Activated CD4-positive, alpha-beta memory T cell treated with anti-CD3 and anti-CD28 coated beads for 36 hours (primary cell): ENCODE results near the gene PPT1. TPM values are rescaled to one million over a fixed set of nuclear protein-coding genes. Genes with fewer than 3 reads are reported as not detected.
"Not testable (repeated sequence)": the region's sequence is repeated elsewhere in the genome, so short reads cannot be mapped to it uniquely, and the experiment has no call there.

Experiments used
- CTCF ChIA-PET: fragments of 350-600 bp; sonication (Branson Sonifier 250); formaldehyde crosslinking; loops from one replicate; lab custom pipeline; 2021; ENCODE audit warnings: antibody characterized with exemption, inconsistent platforms; lab: Charles Lee
- POLR2A ChIA-PET: fragments of 350-600 bp; sonication (Branson Sonifier 250); formaldehyde crosslinking; loops from one replicate; lab custom pipeline; 2021; ENCODE audit warnings: antibody characterized with exemption; lab: Charles Lee
- DNase-seq: peaks from one replicate; pipeline ENCODE4 v3.0.0-alpha.2; 2020
- H3K27ac Mint-ChIP-seq: one replicate; pipeline ENCODE4 v1.8.0; 2021; ENCODE audit warnings: mixed read lengths
- H3K27me3 Mint-ChIP-seq: one replicate; pipeline ENCODE4 v1.8.0; 2021; ENCODE audit warnings: mixed read lengths
- H3K36me3 Mint-ChIP-seq: one replicate; pipeline ENCODE4 v1.8.0; 2021; ENCODE audit warnings: mixed read lengths
- H3K4me1 Mint-ChIP-seq: one replicate; pipeline ENCODE4 v1.8.0; 2021; ENCODE audit warnings: low read depth, mixed read lengths
- H3K4me3 Mint-ChIP-seq: one replicate; pipeline ENCODE4 v1.8.0; 2021; ENCODE audit warnings: mild to moderate bottlenecking, mixed read lengths
- H3K9me3 Mint-ChIP-seq: one replicate; pipeline ENCODE4 v1.8.0; 2021; ENCODE audit warnings: mixed read lengths
- intact Hi-C: fragments of 100-400 bp; cut with micrococcal nuclease; formaldehyde crosslinking; loops from one replicate; pipeline ENCODE4 v1.15.1; 2023
- total RNA-seq, 2 experiments: library from RNA; stranded (reverse); gene quantifications; one replicate each; pipeline ENCODE4 v1.2.3, GENCODE V29; 2021

PPT1 gene
- total RNA-seq, 2 experiments from 2014 or later: 67.1 to 67.4 TPM

DNA sequence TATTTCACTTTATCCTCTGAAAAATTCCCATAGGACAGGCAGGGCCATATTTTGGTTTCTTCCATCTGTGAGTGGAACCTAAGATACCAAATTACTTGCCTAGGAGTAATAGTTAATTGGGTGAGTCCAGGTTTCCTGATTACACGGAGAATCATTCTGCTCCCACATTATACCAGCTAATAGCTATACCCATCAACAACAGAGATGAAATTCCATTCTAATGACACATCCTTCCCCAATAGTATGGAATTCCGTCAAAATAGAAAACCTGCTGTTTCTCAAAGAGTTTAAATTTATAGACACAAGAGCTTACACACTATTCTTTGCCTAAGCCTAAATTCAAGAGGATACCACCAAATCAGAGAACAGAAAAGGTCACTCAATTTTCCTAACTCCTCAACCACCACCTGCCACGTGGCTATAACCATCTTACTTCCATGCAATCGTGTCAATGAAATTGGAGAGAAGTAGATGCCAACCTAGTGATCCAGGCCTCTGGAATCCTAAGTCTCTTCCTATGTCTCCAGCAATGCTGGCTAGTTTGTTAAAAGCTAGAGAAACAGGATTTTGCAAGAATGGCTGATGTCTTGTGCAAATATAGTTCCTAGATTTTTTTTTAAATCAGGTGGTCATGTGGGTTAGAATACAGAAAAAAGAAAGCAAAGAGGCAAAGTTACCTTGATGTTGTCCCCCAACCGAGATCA is 6.2 kb downstream of the PPT1 start:
- Mint-ChIP-seq H3K36me3 (peaks cover 27% of the 10 kb centered on the region), H3K27me3 (no peaks in the 10 kb centered on the region), H3K4me1 (peaks cover 19% of the 10 kb centered on the region), H3K4me3 (no peak overlapping the region), H3K27ac (no peak overlapping the region), H3K9me3 (no peaks in the 10 kb centered on the region)
- DNase-seq: no peak
- ChIA-PET POLR2A (interaction anchor here (0.6 kb wide), 2 partner anchors 51 to 244 kb away, joined by 3 read pairs; no protein-coding TSS in a partner anchor), CTCF (interaction anchor here (0.6 to 2.7 kb wide), 6 partner anchors 12 to 248 kb away, joined by 3 to 10 read pairs (median 4); no protein-coding TSS in a partner anchor)
- intact Hi-C loops: no loop called here

DNA sequence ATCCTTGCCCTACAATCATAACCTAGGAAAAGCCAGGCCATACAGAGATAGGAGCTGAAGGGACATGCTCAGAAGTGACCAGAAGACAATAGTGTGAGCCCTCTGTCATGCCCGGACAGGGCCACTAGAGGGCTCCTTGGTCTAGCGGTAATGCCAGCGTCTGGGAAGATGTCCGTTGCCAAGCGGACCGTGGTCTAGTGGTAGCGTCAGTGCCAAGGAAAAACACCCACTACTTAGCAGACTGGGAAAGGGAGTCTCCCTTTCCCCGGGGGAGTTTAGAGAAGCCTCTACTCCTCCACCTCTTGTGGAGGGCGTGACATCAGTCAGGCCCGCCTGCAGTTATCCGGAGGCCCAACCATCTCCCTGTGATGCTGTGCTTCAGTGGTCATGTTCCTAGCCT is 12.3 kb downstream of the PPT1 start:
- POLR2A ChIA-PET, H3K4me3 Mint-ChIP-seq, H3K27ac Mint-ChIP-seq, H3K27me3 Mint-ChIP-seq, intact Hi-C loops, H3K9me3 Mint-ChIP-seq, H3K4me1 Mint-ChIP-seq: not testable (repeated sequence)
- CTCF ChIA-PET: interaction anchor here (0.7 to 7.1 kb wide), 10 partner anchors 8 to 340 kb away, joined by 3 to 66 read pairs (median 4); partner anchors contain the start of gene PPT1
- peaks cover 31% of the 10 kb centered on the region for H3K36me3 Mint-ChIP-seq
- peak; percentile 56 for DNase-seq

DNA sequence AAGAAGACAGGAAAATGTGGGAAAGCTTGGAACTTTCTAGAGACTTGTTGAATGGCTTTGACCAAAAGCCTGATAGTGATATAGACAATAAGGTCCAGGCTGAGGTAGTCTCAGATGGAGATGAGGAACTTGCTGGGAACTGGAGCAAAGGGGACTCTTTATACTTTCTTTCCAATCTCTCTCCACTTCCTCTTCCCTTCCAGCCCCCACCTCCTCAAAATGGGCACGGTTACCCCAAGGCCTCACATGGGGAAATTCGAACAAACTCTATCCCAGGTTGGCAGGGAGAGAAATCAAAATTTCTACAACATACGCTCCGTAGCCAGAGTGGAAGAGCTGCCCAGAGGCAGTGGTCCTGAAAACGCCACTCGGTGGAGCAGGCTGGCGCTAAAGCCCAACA is 15.2 kb downstream of the PPT1 start:
- Mint-ChIP-seq H3K4me1 (peaks cover 9% of the 10 kb centered on the region), H3K36me3 (peaks cover 37% of the 10 kb centered on the region), H3K27me3 (no peaks in the 10 kb centered on the region), H3K9me3 (no peaks in the 10 kb centered on the region), H3K4me3 (no peak overlapping the region), H3K27ac (no peak overlapping the region)
- ChIA-PET CTCF (interaction anchor here (7.1 kb wide), 1 partner anchor 257 kb away, joined by 66 read pairs; no protein-coding TSS in a partner anchor), POLR2A (no interaction called here)
- intact Hi-C loops: no loop called here
- no peak for DNase-seq

DNA sequence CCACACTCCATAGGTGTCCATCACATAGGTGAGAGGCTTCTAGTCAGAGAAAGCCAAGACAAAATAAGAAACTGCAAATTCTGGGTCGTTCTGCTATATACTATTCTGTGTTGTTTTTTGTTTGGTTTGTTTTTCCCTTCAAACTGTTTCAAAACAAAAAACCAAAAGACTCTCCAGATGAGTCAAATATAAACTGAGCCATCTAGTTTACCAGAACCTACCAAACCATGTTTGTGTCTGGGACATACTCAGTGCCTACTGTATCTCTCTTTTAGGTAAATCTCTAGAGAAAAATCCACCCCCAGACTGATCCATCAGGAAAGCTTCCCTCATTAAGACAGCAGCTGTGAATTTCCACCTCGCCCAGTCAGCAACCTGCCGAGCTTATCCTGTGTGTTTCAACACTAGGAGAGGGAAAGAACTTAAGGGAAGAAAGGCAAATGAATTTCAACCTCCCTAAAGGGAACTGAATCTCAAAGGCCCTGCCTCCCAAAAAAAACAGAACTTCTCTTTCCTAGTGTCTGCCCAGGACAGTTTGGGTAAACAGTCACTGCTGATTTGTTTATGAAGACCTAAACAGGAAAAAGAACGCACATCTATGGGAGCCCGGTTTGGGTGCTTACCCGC is 17.2 kb downstream of the PPT1 start:
- Mint-ChIP-seq H3K27me3 (no peaks in the 10 kb centered on the region), H3K4me1 (peaks cover 10% of the 10 kb centered on the region), H3K9me3 (no peaks in the 10 kb centered on the region), H3K4me3 (no peak overlapping the region), H3K36me3 (peaks cover 29% of the 10 kb centered on the region), H3K27ac (peak overlapping the region; percentile 77)
- CTCF ChIA-PET: interaction anchor here (0.6 to 1.6 kb wide), 7 partner anchors 13 to 343 kb away, joined by 3 to 7 read pairs (median 3); no protein-coding TSS in a partner anchor
- intact Hi-C loops: no loop called here
- no peak for DNase-seq
- POLR2A ChIA-PET: no interaction called here

DNA sequence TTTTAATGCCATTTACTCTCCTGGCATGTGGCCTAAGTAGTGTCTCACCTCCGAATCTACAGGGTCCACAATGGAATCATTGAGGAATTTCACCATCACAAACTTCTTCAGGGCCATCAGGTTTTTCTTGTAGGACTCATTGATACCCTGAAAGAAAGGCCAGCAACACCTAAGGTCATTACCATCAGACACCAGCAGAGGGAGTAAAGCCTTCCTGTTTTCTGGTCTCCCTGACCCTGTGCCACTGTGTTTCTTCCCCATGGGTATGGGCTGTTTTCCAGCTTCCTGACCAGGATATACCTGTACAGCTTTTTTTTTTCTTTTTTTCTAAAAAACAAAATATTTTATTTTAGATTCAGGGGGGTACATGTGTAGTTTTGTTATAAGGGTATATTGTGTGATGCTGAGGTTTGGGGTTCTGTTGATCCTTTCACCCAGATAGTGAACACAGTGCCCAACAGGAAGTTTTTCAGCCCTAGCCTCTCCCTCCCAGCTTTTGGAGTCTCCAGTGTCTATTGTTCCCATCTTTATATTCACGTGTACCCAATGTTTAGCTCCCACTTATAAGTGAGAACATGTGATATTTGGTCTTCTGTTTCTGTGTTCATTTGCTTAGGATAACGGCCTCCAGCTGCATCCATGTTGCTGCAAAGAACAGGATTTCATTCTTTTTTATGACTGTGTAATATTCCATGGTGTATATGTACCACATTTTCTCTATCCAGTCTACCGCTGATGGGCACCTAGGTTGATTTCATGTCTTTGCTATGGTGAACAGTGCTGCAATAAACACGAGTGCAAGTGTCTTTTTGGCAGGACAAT is 18.3 kb downstream of the PPT1 start:
- ChIA-PET POLR2A (no interaction called here), CTCF (interaction anchor here (0.6 to 3.7 kb wide), 20 partner anchors 9 to 332 kb away, joined by 3 to 41 read pairs (median 4); no protein-coding TSS in a partner anchor)
- Mint-ChIP-seq H3K27ac (no peak overlapping the region), H3K4me1 (peaks cover 10% of the 10 kb centered on the region), H3K4me3 (no peak overlapping the region), H3K27me3 (no peaks in the 10 kb centered on the region), H3K9me3 (no peaks in the 10 kb centered on the region), H3K36me3 (peaks cover 26% of the 10 kb centered on the region)
- intact Hi-C loops: loop anchor here (1.0 kb wide), 1 partner anchor 260 kb away; no protein-coding TSS in a partner anchor
- peak; percentile 44 for DNase-seq

DNA sequence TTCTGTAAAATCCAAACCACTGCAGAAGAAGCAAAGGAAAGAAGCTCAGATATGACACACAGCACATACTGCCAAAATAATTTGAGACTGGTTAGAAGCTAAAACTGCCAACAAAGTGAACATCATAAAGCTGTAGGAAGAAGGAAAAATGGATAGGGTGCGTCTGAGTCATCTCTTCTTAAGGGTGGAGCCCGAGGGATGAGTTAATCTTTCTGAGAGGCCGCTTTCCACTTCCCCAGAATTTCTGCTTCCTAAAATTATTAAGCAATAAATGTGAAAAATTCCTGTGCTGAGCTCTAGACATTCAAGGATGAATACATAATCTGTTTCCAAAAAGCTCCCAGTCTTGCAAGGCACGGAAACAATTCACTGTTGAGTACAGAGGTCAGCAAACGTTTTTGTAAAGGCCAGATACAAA is 20.1 kb downstream of the PPT1 start:
- DNase-seq: no peak
- no peaks in the 10 kb centered on the region for H3K9me3 Mint-ChIP-seq
- ChIA-PET CTCF (interaction anchor here (0.6 to 3.7 kb wide), 12 partner anchors 8 to 723 kb away, joined by 3 to 41 read pairs (median 4); no protein-coding TSS in a partner anchor), POLR2A (no interaction called here)
- H3K4me3 Mint-ChIP-seq: no peak overlapping the region
- H3K36me3 Mint-ChIP-seq: peaks cover 37% of the 10 kb centered on the region
- no peaks in the 10 kb centered on the region for H3K27me3 Mint-ChIP-seq
- H3K27ac Mint-ChIP-seq: peak overlapping the region; percentile 60
- peaks cover 10% of the 10 kb centered on the region for H3K4me1 Mint-ChIP-seq
- intact Hi-C loops: no loop called here

DNA sequence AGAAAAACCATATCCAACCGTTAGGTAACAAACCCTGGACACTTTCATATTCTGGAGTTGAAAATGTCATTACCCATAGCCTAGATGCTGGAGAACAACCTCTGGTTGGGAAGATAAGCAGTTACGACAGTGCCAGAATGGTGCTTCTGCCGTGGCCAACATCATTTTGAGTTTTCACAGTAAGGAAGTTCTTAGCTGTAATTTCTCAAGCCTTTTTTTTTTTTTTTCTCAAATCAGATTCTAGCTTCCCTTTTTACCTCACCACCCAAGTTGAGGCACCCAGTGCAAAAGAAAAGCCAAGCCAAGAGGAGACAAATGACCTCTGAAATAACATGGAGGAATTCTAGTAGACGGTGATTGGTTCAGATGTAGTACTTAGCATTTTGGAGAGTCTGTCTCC is 21.8 kb downstream of the PPT1 start:
- no peaks in the 10 kb centered on the region for H3K27me3 Mint-ChIP-seq
- DNase-seq: no peak
- peaks cover 49% of the 10 kb centered on the region for H3K36me3 Mint-ChIP-seq
- H3K4me1 Mint-ChIP-seq: peaks cover 10% of the 10 kb centered on the region
- ChIA-PET POLR2A (interaction anchor here (0.6 kb wide), 1 partner anchor 12 kb away, joined by 3 read pairs; no protein-coding TSS in a partner anchor), CTCF (interaction anchor here (1.3 to 3.3 kb wide), 3 partner anchors 10 to 267 kb away, joined by 3 to 24 read pairs (median 8); no protein-coding TSS in a partner anchor)
- no peaks in the 10 kb centered on the region for H3K9me3 Mint-ChIP-seq
- peak overlapping the region; percentile 38 for H3K27ac Mint-ChIP-seq
- intact Hi-C loops: no loop called here
- H3K4me3 Mint-ChIP-seq: no peak overlapping the region

DNA sequence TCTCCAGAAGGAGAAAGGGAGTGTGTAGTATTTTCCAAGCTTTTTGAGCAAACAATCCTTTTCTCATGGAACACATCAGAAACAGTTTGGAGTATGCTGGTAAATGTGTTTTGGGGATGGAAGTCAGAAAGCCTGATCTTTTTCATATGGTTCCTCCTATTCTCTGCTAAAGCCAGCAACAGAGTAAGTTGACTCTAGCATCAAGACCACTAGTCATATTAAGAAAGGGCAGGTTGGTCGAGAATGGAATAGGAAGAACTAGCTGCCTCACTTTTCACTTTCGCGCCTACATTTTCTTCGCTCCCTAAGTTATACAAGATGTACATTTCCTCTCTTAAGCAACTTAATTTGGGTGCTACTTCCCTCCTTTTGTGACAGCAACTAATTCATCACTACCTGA is 24.0 kb downstream of the PPT1 start:
- H3K27ac Mint-ChIP-seq: no peak overlapping the region

DNA sequence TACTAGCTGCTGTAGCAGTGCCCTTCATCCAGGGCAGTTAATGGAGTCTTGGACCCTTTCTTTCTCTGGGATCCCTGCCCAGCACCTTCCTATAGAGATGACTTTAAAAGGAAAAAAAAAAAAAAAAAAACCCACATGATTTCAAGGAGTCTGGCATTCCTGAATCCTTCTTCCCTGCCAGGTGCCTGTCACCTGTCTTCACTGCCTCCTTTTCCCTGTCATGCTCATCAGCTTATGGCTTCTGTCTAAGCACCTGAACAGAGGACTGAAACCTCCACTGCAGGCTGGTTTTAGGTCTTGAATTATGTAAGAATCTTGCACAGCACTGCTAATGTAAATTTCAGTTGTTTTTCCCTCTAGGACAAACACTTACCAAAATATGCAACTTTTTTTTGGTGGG is 24.9 kb downstream of the PPT1 start:
- ChIA-PET CTCF (interaction anchor here (0.6 kb wide), 1 partner anchor 266 kb away, joined by 3 read pairs; no protein-coding TSS in a partner anchor), POLR2A (no interaction called here)
- peaks cover 55% of the 10 kb centered on the region for H3K36me3 Mint-ChIP-seq
- H3K27me3 Mint-ChIP-seq: no peaks in the 10 kb centered on the region
- H3K4me1 Mint-ChIP-seq: peaks cover 13% of the 10 kb centered on the region
- intact Hi-C loops: no loop called here
- H3K27ac Mint-ChIP-seq: no peak overlapping the region
- H3K9me3 Mint-ChIP-seq: no peaks in the 10 kb centered on the region
- no peak for DNase-seq
- H3K4me3 Mint-ChIP-seq: no peak overlapping the region

More for the DNA sequence above, 24.0 kb downstream of the PPT1 start:
- intact Hi-C loops: no loop called here
- H3K4me1 Mint-ChIP-seq: peaks cover 6% of the 10 kb centered on the region
- no peaks in the 10 kb centered on the region for H3K9me3 Mint-ChIP-seq
- no peak for DNase-seq
- ChIA-PET POLR2A (no interaction called here), CTCF (no interaction called here)
- no peaks in the 10 kb centered on the region for H3K27me3 Mint-ChIP-seq
- peaks cover 54% of the 10 kb centered on the region for H3K36me3 Mint-ChIP-seq
- H3K4me3 Mint-ChIP-seq: no peak overlapping the region

DNA sequence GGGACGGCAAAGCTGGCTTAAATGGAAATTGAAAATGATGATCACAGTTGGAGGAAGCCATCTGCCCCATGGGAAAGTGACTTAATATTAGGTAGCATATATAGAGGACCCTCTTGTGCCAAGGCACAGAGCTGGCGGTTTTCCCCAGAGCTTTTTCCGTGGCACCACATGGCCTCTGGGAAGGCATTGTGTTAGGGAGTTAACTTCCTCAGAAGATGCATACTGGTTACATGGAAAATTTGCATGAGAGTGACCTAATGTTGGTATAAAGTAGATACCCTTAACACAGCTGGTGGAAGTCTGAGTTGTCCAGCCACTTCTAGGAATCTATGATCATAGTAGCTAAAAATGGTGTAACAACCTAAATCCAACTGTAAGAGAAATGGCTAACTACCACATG is 29.2 kb downstream of the PPT1 start:
- H3K4me3 Mint-ChIP-seq: no peak overlapping the region
- POLR2A ChIA-PET: no interaction called here
- intact Hi-C loops: no loop called here

DNA sequence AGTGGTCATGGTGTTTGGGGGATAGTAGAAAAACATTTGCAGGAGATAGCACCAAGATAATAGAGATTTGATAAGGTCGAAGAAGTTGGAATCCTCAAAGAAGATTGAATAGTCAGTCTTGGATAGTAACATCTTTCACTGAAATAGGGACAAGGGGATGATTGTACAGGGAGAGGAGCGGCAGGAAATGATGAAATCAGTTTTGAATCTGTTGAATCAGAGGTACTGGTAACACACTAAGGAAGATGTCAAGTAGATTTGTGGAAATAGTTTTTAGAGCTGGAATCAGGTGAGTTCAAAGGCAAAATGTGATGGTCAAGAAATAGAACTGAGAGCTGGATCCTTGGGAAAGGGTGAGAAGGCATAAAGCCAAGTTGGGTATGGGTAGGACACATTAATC is 30.0 kb downstream of the PPT1 start:
- Mint-ChIP-seq H3K9me3 (no peaks in the 10 kb centered on the region), H3K36me3 (peaks cover 78% of the 10 kb centered on the region), H3K4me1 (peaks cover 41% of the 10 kb centered on the region), H3K27me3 (no peaks in the 10 kb centered on the region), H3K27ac (peak overlapping the region; percentile 91), H3K4me3 (no peak overlapping the region)
- no peak for DNase-seq
- ChIA-PET POLR2A (no interaction called here), CTCF (interaction anchor here (4.7 kb wide), 1 partner anchor 11 kb away, joined by 25 read pairs; no protein-coding TSS in a partner anchor)
- intact Hi-C loops: no loop called here

More for the DNA sequence above, 29.2 kb downstream of the PPT1 start:
- Mint-ChIP-seq H3K27me3 (no peaks in the 10 kb centered on the region), H3K36me3 (peaks cover 80% of the 10 kb centered on the region), H3K9me3 (no peaks in the 10 kb centered on the region), H3K4me1 (peaks cover 38% of the 10 kb centered on the region), H3K27ac (peak overlapping the region; percentile 91)
- DNase-seq: no peak
- CTCF ChIA-PET: no interaction called here
